Cardiac fibroblast (primary cell): ENCODE results near the gene AOPEP.
A peak's percentile ranks its signal among the peaks of the same experiment; 100 is the strongest.

Experiments
- DNase-seq, 2 donors: peaks; one replicate each; pipeline versions ENCODE4 v3.0.0 to v3.0.0-alpha.2; 2010; ENCODE audit warnings: low read depth in 2 of 2
- H3K4me3 ChIP-seq, 2 donors: replicated peaks in 1 of 2; 1 replicate in 1 of 2; 2 replicates in 1 of 2; pipeline ENCODE4 v1.5.1; 2011; ENCODE audit warnings: low read depth in 2 of 2, low read length in 2 of 2, mild to moderate bottlenecking in 2 of 2, moderate library complexity in 1 of 2
- CTCF ChIP-seq: IDR thresholded peaks from one replicate; pipeline ENCODE4 v1.5.1; 2011; ENCODE audit warnings: low read depth, mild to moderate bottlenecking, low read length, inconsistent platforms

The AOPEP gene

GRCh38 chr9:95090871-95091577 lies 364.5 kb downstream of the AOPEP start:
- H3K4me3 ChIP-seq = no peak overlapping the region
- DNase-seq = no peak
- TF ChIP-seq CTCF = no peak

GRCh38 chr9:95091601-95092261 lies 365.2 kb downstream of the AOPEP start:
- TF ChIP-seq CTCF = no peak
- no peak overlapping the region for H3K4me3 ChIP-seq
- DNase-seq = peak; percentile 60 to 72

- no peak for TF ChIP-seq CTCF
- no peak overlapping the region for H3K4me3 ChIP-seq
- DNase-seq = peak; percentile 68 to 95
Observed at GRCh38 chr9:95092262-95093072, 366.0 kb downstream of the AOPEP start.

GRCh38 chr9:95093586-95093985 lies 367.1 kb downstream of the AOPEP start:
- TF ChIP-seq CTCF = no peak
- DNase-seq = no peak
- no peak overlapping the region for H3K4me3 ChIP-seq

GRCh38 chr9:95094002-95094401 lies 367.5 kb downstream of the AOPEP start:
- no peak for DNase-seq
- no peak for TF ChIP-seq CTCF
- no peak overlapping the region for H3K4me3 ChIP-seq

- H3K4me3 ChIP-seq = no peak overlapping the region
- DNase-seq = no peak
- no peak for TF ChIP-seq CTCF
Observed at GRCh38 chr9:95095641-95096355, 369.3 kb downstream of the AOPEP start.
